Natural killer cell (primary cell): ENCODE measurements around the gene VPS45. TPM values are rescaled to one million over a fixed set of nuclear protein-coding genes. Genes with fewer than 3 reads are reported as not detected.

Experiments used
- ATAC-seq, 3 donors: fragments of 150-1000 bp in 2 of 3; fragments of 200-7000 bp in 1 of 3; cut with Tn5 transposase; 1 replicate in 1 of 3; 2 replicates in 2 of 3; pipeline ENCODE4 v1.10.0; 2021; ENCODE audit warnings: mild to moderate bottlenecking in 2 of 3, moderate library complexity in 2 of 3
- DNase-seq, 2 donors: peaks; one replicate each; pipeline versions ENCODE4 v3.0.0 to v3.0.0-alpha.2; 2013 to 2021; ENCODE audit warnings: mixed read lengths in 1 of 2
- H3K27ac ChIP-seq: one replicate; pipeline ENCODE4 v1.5.1; 2013; ENCODE audit warnings: mild to moderate bottlenecking, low read length
- H3K27me3 ChIP-seq: one replicate; pipeline ENCODE4 v1.6.1; 2013; ENCODE audit warnings: low read length; ENCODE audit not compliant: control insufficient read depth, insufficient read depth
- H3K36me3 ChIP-seq: one replicate; pipeline ENCODE4 v1.6.1; 2013; ENCODE audit warnings: low read length; ENCODE audit not compliant: control insufficient read depth, insufficient read depth
- H3K4me1 ChIP-seq: one replicate; pipeline ENCODE4 v1.6.1; 2013; ENCODE audit warnings: low read length; ENCODE audit not compliant: control insufficient read depth, insufficient read depth
- H3K4me3 ChIP-seq: one replicate; pipeline ENCODE4 v1.5.1; 2013; ENCODE audit warnings: low read length
- H3K9me3 ChIP-seq: one replicate; pipeline ENCODE4 v1.6.1; 2013; ENCODE audit warnings: low read length; ENCODE audit not compliant: control insufficient read depth, insufficient read depth
- H3K27ac Mint-ChIP-seq, 2 donors: one replicate each; pipeline ENCODE4 v1.8.0; 2022; ENCODE audit warnings: mild to moderate bottlenecking in 2 of 2, mixed read lengths in 2 of 2, moderate library complexity in 1 of 2
- H3K27me3 Mint-ChIP-seq, 2 donors: one replicate each; pipeline ENCODE4 v1.8.0; 2022; ENCODE audit warnings: low read depth in 2 of 2, mixed read lengths in 2 of 2
- H3K36me3 Mint-ChIP-seq: one replicate; pipeline ENCODE4 v1.8.0; 2022; ENCODE audit warnings: mixed read lengths
- H3K4me1 Mint-ChIP-seq, 2 donors: one replicate each; pipeline ENCODE4 v1.8.0; 2022; ENCODE audit warnings: mixed read lengths in 2 of 2
- H3K4me3 Mint-ChIP-seq: one replicate; pipeline ENCODE4 v1.8.0; 2022; ENCODE audit warnings: mild to moderate bottlenecking, moderate library complexity, mixed read lengths
- H3K9me3 Mint-ChIP-seq, 2 donors: one replicate each; pipeline ENCODE4 v1.8.0; 2022; ENCODE audit warnings: mixed read lengths in 2 of 2
- CTCF ChIP-seq: fragments of 200-600 bp; IDR thresholded peaks from one replicate; pipeline ENCODE4 v1.8.0; 2022; ENCODE audit warnings: antibody characterized with exemption
- WGBS: methylation state at CpG from one replicate; pipeline ENCODE4 v1.1.7; 2013; ENCODE audit warnings: missing lambda C conversion rate; ENCODE audit not compliant: insufficient coverage; 5-methylcytosine and 5-hydroxymethylcytosine counted together
- intact Hi-C: fragments of 100-400 bp; cut with micrococcal nuclease; formaldehyde crosslinking; loops from one replicate; pipeline ENCODE4 v1.14.2; 2022
- total RNA-seq, 4 donors: library from RNA; stranded (reverse); fragments of 120-200 nt in 1 of 4; gene quantifications; one replicate each; pipeline versions ENCODE4 v1.2.3 to v1.2.4, GENCODE V29; 2013 to 2022

The VPS45 gene
- total RNA-seq, 3 donors from 2014 or later (not counting 1 experiment from before 2014, with no cell fraction given), result 28.8 to 41.1 (median 33.0) TPM

GRCh38 chr1:150161747-150162581 lies 94.4 kb downstream of the VPS45 start:
- DNase-seq, result peak in 1 of 2 donors; percentile 53
- H3K4me1 ChIP-seq, result peaks cover 58% of the 10 kb centered on the region
- intact Hi-C loops, result no loop called here
- peaks cover 9% of the 10 kb centered on the region for H3K36me3 Mint-ChIP-seq
- ATAC-seq, result no peak
- H3K9me3 Mint-ChIP-seq, result no peaks in the 10 kb centered on the region
- H3K27ac ChIP-seq, result peak overlapping the region; percentile 81
- peaks cover 26% of the 10 kb centered on the region for H3K36me3 ChIP-seq
- peaks cover 13 to 28% of the 10 kb centered on the region in 2 donors for H3K4me1 Mint-ChIP-seq
- no peak overlapping the region for H3K4me3 Mint-ChIP-seq
- no peaks in the 10 kb centered on the region for H3K27me3 ChIP-seq
- peaks cover 0 to 2% of the 10 kb centered on the region in 2 donors for H3K27me3 Mint-ChIP-seq
- peak overlapping the region in 1 of 2 donors; percentile 33 for H3K27ac Mint-ChIP-seq
- no peak for TF ChIP-seq CTCF
- 62% methylated on average over 9 of the region's 9 CpGs for WGBS
- H3K4me3 ChIP-seq, result no peak overlapping the region
- no peaks in the 10 kb centered on the region for H3K9me3 ChIP-seq

- no CpG with 5 or more reads among the region's 4 CpGs for WGBS
- Mint-ChIP-seq H3K9me3 (no peaks in the 10 kb centered on the region), H3K36me3 (peaks cover 9% of the 10 kb centered on the region), H3K4me3 (no peak overlapping the region), H3K4me1 (peaks cover 13 to 28% of the 10 kb centered on the region in 2 donors), H3K27ac (peak overlapping the region in 1 of 2 donors; percentile 56), H3K27me3 (peaks cover 0 to 2% of the 10 kb centered on the region in 2 donors)
- H3K4me3 ChIP-seq, result no peak overlapping the region
- intact Hi-C loops, result no loop called here
- DNase-seq (no peak), ATAC-seq (no peak)
- peaks cover 20% of the 10 kb centered on the region for H3K36me3 ChIP-seq
- peaks cover 58% of the 10 kb centered on the region for H3K4me1 ChIP-seq
- no peaks in the 10 kb centered on the region for H3K27me3 ChIP-seq
- no peak for TF ChIP-seq CTCF
- no peaks in the 10 kb centered on the region for H3K9me3 ChIP-seq
- peak overlapping the region; percentile 81 for H3K27ac ChIP-seq
These were observed 94.9 kb downstream of the VPS45 start for GRCh38 chr1:150162582-150162861.

- Histone ChIP-seq H3K4me3 (no peak overlapping the region), H3K9me3 (no peaks in the 10 kb centered on the region), H3K27me3 (no peaks in the 10 kb centered on the region), H3K4me1 (peaks cover 58% of the 10 kb centered on the region), H3K27ac (peak overlapping the region; percentile 81), H3K36me3 (peaks cover 15% of the 10 kb centered on the region)
- no peak for TF ChIP-seq CTCF
- peak overlapping the region in 1 of 2 donors; percentile 56 for H3K27ac Mint-ChIP-seq
- intact Hi-C loops, result no loop called here
- ATAC-seq, result peak; percentile 33 to 44 (median 38)
- WGBS, result 24% methylated on average over 14 of the region's 14 CpGs
- DNase-seq, result peak in 1 of 2 donors; percentile 34
- peak overlapping the region; percentile 25 for H3K4me3 Mint-ChIP-seq
- H3K36me3 Mint-ChIP-seq, result peaks cover 4% of the 10 kb centered on the region
- peaks cover 13 to 28% of the 10 kb centered on the region in 2 donors for H3K4me1 Mint-ChIP-seq
- peaks cover 0 to 2% of the 10 kb centered on the region in 2 donors for H3K27me3 Mint-ChIP-seq
- H3K9me3 Mint-ChIP-seq, result no peaks in the 10 kb centered on the region
These were observed 95.5 kb downstream of the VPS45 start for GRCh38 chr1:150162862-150163706.
